ENCODE measurements around the gene CXXC4.

CXXC4 gene

GRCh38 chr4:104420766-104421165 is 73.9 kb downstream of the CXXC4 start:
- DNase-seq (ENCODE audit: low read depth): no peak
- no peak overlapping the region for H3K4me3 ChIP-seq (ENCODE audit: low read depth, low read length)
- TF ChIP-seq POLR2A (IDR thresholded peaks at IDR 0.05; ENCODE audit: extremely low read depth, insufficient read length): no peak
- TF ChIP-seq MYC (IDR thresholded peaks at IDR 0.05; ENCODE audit: low read depth, low read length): no peak
- TF ChIP-seq, protein P1, sequence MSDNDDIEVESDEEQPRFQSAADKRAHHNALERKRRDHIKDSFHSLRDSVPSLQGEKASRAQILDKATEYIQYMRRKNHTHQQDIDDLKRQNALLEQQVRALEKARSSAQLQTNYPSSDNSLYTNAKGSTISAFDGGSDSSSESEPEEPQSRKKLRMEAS (IDR thresholded peaks at IDR 0.05; ENCODE audit: low read depth, low read length): no peak
- TF ChIP-seq CTCF (IDR thresholded peaks at IDR 0.05; ENCODE audit: low read depth, low read length): no peak

Data from NB4 (cell line).